Prostate gland (tissue), 2 donors: ENCODE measurements around the gene EIF4ENIF1.

Experiments used
- POLR2AphosphoS5 ChIP-seq: sonication (generic); formaldehyde crosslinking; IDR thresholded peaks from one replicate; pipeline ENCODE4 v1.6.1; 2017; ENCODE audit warnings: antibody characterized with exemption
- TF ChIP-seq, protein P1 (sequence below), 4 experiments: fragments of 200-600 bp in 2 of 4; fragments of 450-650 bp in 2 of 4; sonication (generic) in 2 of 4; IDR thresholded peaks; 1 replicate in 3 of 4; 2 replicates in 1 of 4; pipeline ENCODE4 v1.5.1; 2016 to 2019; ENCODE audit warnings: antibody characterized with exemption in 4 of 4, mild to moderate bottlenecking in 2 of 4, moderate library complexity in 2 of 4

DNA sequence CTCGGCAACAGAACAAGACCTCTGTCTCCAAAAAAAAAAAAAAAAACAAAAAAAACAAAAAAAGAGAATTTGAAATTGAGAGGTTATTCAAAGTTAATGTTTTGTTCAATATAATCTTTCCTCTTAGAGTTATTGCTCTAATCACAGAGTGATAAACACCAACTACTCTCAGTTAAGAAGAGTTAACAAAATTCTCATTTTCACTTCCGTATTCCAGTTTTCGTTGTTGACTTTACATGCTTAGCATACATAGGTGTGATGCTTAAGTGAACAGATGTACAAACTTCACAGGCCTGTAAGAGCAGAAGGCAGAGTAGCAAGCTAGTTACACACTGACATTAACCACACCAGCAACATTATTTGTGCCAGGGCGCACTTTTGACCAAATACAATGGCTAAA is 12.3 kb downstream of the EIF4ENIF1 start:
- TF ChIP-seq, protein P1, sequence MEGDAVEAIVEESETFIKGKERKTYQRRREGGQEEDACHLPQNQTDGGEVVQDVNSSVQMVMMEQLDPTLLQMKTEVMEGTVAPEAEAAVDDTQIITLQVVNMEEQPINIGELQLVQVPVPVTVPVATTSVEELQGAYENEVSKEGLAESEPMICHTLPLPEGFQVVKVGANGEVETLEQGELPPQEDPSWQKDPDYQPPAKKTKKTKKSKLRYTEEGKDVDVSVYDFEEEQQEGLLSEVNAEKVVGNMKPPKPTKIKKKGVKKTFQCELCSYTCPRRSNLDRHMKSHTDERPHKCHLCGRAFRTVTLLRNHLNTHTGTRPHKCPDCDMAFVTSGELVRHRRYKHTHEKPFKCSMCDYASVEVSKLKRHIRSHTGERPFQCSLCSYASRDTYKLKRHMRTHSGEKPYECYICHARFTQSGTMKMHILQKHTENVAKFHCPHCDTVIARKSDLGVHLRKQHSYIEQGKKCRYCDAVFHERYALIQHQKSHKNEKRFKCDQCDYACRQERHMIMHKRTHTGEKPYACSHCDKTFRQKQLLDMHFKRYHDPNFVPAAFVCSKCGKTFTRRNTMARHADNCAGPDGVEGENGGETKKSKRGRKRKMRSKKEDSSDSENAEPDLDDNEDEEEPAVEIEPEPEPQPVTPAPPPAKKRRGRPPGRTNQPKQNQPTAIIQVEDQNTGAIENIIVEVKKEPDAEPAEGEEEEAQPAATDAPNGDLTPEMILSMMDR (IDR thresholded peaks at IDR 0.05): no peak
- no peak for TF ChIP-seq POLR2AphosphoS5
